Endodermal cell (in vitro differentiated cells): Measurements from ENCODE around the gene AKAP12. TPM values are rescaled to one million over a fixed set of nuclear protein-coding genes. Genes with fewer than 3 reads are reported as not detected.

Experiments
- DNase-seq: peaks from one replicate; pipeline ENCODE4 v3.0.0-alpha.2; 2017
- H3K27ac ChIP-seq: 2 replicates; pipeline ENCODE4 v1.5.1; 2013; ENCODE audit warnings: mild to moderate bottlenecking, low read depth, low read length, moderate library complexity
- H3K27me3 ChIP-seq: 2 replicates; pipeline ENCODE4 v1.6.1; 2013; ENCODE audit warnings: mild to moderate bottlenecking, low read length, moderate library complexity; ENCODE audit not compliant: insufficient read depth, control insufficient read depth, poor library complexity, severe bottlenecking
- H3K36me3 ChIP-seq: 2 replicates; pipeline ENCODE4 v1.7.0; 2013; ENCODE audit warnings: mild to moderate bottlenecking, low read length, moderate library complexity; ENCODE audit not compliant: control insufficient read depth, insufficient read depth
- H3K4me1 ChIP-seq: one replicate; pipeline ENCODE4 v1.7.0; 2013; ENCODE audit warnings: low read length; ENCODE audit not compliant: control insufficient read depth, insufficient read depth
- H3K4me3 ChIP-seq: 2 replicates; pipeline ENCODE4 v1.5.1; 2013; ENCODE audit warnings: mild to moderate bottlenecking, low read length, moderate library complexity
- H3K9ac ChIP-seq: 2 replicates; pipeline ENCODE4 v1.6.1; 2013; ENCODE audit warnings: mild to moderate bottlenecking, low read length, moderate library complexity; ENCODE audit not compliant: poor library complexity, severe bottlenecking; ENCODE audit errors: extremely low read depth
- H3K9me3 ChIP-seq: 2 replicates; pipeline ENCODE4 v1.6.1; 2013; ENCODE audit warnings: mild to moderate bottlenecking, low read length, moderate library complexity; ENCODE audit not compliant: control insufficient read depth
- H3K27ac Mint-ChIP-seq: 2 replicates; pipeline ENCODE4 v1.8.0; 2020; ENCODE audit warnings: mixed read lengths
- H3K27me3 Mint-ChIP-seq: 2 replicates; pipeline ENCODE4 v1.8.0; 2021; ENCODE audit warnings: mild to moderate bottlenecking, mixed read lengths; ENCODE audit not compliant: insufficient read depth
- H3K36me3 Mint-ChIP-seq: 2 replicates; pipeline ENCODE4 v1.8.0; 2020; ENCODE audit warnings: low read depth, mixed read lengths
- H3K4me1 Mint-ChIP-seq: 2 replicates; pipeline ENCODE4 v1.8.0; 2020; ENCODE audit warnings: mixed read lengths
- H3K4me3 Mint-ChIP-seq: 2 replicates; pipeline ENCODE4 v1.8.0; 2020; ENCODE audit warnings: mild to moderate bottlenecking, moderate library complexity, mixed read lengths
- H3K9me3 Mint-ChIP-seq: 2 replicates; pipeline ENCODE4 v1.8.0; 2020; ENCODE audit warnings: mild to moderate bottlenecking, mixed read lengths
- CTCF ChIP-seq: fragments of 200-600 bp; sonication (generic); conservative IDR thresholded peaks from 2 replicates; pipeline ENCODE4 v1.5.0; 2021; ENCODE audit warnings: antibody characterized with exemption, mild to moderate bottlenecking
- WGBS, 2 experiments: methylation state at CpG; one replicate each; pipeline versions ENCODE4 v1.1.5 to v1.1.7; 2013; ENCODE audit warnings: missing lambda C conversion rate in 2 of 2, mixed read lengths in 1 of 2; ENCODE audit not compliant: insufficient coverage in 1 of 2, insufficient read length in 1 of 2; 5-methylcytosine and 5-hydroxymethylcytosine counted together
- total RNA-seq, 2 donors: library from RNA; stranded (reverse); fragmentation: NEBNext Ultra II Directional in 1 of 2; extraction: Animal tissue kit (Norgen Biotek cat#: 25700) in 1 of 2; gene quantifications; 2 replicates in 1 of 2; 3 replicates in 1 of 2; pipeline ENCODE4 v1.2.1, GENCODE V29; 2021

The AKAP12 gene
- total RNA-seq, 2 donors from 2014 or later = 27.3 to 33.3 TPM

GRCh38 chr6:151357758-151358436 is 118.1 kb downstream of the AKAP12 start:
- Mint-ChIP-seq H3K4me1 (no peaks in the 10 kb centered on the region), H3K27me3 (no peaks in the 10 kb centered on the region), H3K27ac (no peak overlapping the region), H3K4me3 (no peak overlapping the region), H3K36me3 (peaks cover 20% of the 10 kb centered on the region), H3K9me3 (no peaks in the 10 kb centered on the region)
- peak; percentile 13 for DNase-seq
- Histone ChIP-seq H3K27ac (no peak overlapping the region), H3K27me3 (no peaks in the 10 kb centered on the region), H3K9ac (no peak overlapping the region), H3K36me3 (peaks cover 34% of the 10 kb centered on the region), H3K4me1 (no peaks in the 10 kb centered on the region), H3K9me3 (no peaks in the 10 kb centered on the region), H3K4me3 (no peak overlapping the region)
- no peak for TF ChIP-seq CTCF
- 92 to 100% methylated on average over 3 to 6 of the region's 6 CpGs for WGBS, 2 experiments

- Histone ChIP-seq H3K4me3 (no peak overlapping the region), H3K36me3 (peaks cover 31% of the 10 kb centered on the region), H3K27ac (no peak overlapping the region), H3K4me1 (no peaks in the 10 kb centered on the region), H3K27me3 (no peaks in the 10 kb centered on the region), H3K9ac (no peak overlapping the region), H3K9me3 (no peaks in the 10 kb centered on the region)
- H3K27me3 Mint-ChIP-seq = no peaks in the 10 kb centered on the region
- H3K27ac Mint-ChIP-seq = no peak overlapping the region
- no peak overlapping the region for H3K4me3 Mint-ChIP-seq
- WGBS, 2 experiments = 90% methylated on average over 3 of the region's 3 CpGs; no CpG with 5 or more reads in 1 of the 2 experiments
- H3K4me1 Mint-ChIP-seq = no peaks in the 10 kb centered on the region
- no peak for DNase-seq
- TF ChIP-seq CTCF = no peak
- peaks cover 22% of the 10 kb centered on the region for H3K36me3 Mint-ChIP-seq
- no peaks in the 10 kb centered on the region for H3K9me3 Mint-ChIP-seq
Measured at GRCh38 chr6:151358475-151358874, 118.7 kb downstream of the AKAP12 start.

GRCh38 chr6:151359486-151359885 is 119.7 kb downstream of the AKAP12 start:
- Histone ChIP-seq H3K4me1 (no peaks in the 10 kb centered on the region), H3K27ac (no peak overlapping the region), H3K9ac (no peak overlapping the region), H3K9me3 (no peaks in the 10 kb centered on the region), H3K27me3 (no peaks in the 10 kb centered on the region), H3K4me3 (no peak overlapping the region), H3K36me3 (peaks cover 34% of the 10 kb centered on the region)
- no peaks in the 10 kb centered on the region for H3K9me3 Mint-ChIP-seq
- H3K4me1 Mint-ChIP-seq = no peaks in the 10 kb centered on the region
- no peaks in the 10 kb centered on the region for H3K27me3 Mint-ChIP-seq
- TF ChIP-seq CTCF = no peak
- DNase-seq = peak; percentile 13
- H3K36me3 Mint-ChIP-seq = peaks cover 28% of the 10 kb centered on the region
- 90 to 97% methylated on average over 3 to 5 of the region's 5 CpGs for WGBS, 2 experiments
- no peak overlapping the region for H3K27ac Mint-ChIP-seq
- no peak overlapping the region for H3K4me3 Mint-ChIP-seq
